AG10803 (cell line): ENCODE measurements around the gene SMIM12.

ENCODE experiments used
- DNase-seq: peaks from one replicate; pipeline ENCODE4 v3.0.0; 2010; ENCODE audit warnings: low read depth
- H3K4me3 ChIP-seq: 2 replicates; pipeline ENCODE4 v1.5.1; 2011; ENCODE audit warnings: mild to moderate bottlenecking, low read length, control low read depth
- TF ChIP-seq, protein P1 (sequence below): conservative IDR thresholded peaks from 2 replicates; pipeline ENCODE4 v1.5.1; 2011; ENCODE audit warnings: mild to moderate bottlenecking, low read length, control low read depth, inconsistent platforms

The SMIM12 gene

DNA sequence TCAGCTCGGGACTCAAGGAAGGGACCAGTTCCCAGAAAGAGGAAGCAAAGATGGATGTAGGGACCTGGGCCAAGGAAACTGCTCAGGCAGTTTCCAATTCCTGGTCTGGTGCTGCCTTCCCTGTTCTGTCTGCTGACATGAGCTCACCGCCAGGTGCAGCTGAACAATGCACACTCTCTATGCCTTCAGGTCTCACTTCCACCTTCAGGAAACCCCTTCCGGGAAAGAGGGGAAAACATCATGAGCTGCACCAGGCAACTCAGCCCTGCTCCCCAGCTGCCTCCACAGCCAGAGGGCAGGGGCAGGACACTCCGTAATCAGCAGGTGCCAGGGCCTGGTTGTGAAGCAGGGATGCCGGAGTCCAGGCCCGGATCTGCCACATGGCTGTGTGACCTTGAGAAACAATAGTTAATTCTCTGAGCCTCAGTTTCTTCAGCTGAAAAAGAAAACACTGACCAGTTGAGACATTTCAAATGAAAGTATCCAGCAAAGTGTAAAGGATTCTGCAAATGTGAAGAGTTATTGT, 27.8 kb downstream of the SMIM12 start:
- no peak for DNase-seq
- H3K4me3 ChIP-seq, result no peak overlapping the region
- TF ChIP-seq, protein P1, sequence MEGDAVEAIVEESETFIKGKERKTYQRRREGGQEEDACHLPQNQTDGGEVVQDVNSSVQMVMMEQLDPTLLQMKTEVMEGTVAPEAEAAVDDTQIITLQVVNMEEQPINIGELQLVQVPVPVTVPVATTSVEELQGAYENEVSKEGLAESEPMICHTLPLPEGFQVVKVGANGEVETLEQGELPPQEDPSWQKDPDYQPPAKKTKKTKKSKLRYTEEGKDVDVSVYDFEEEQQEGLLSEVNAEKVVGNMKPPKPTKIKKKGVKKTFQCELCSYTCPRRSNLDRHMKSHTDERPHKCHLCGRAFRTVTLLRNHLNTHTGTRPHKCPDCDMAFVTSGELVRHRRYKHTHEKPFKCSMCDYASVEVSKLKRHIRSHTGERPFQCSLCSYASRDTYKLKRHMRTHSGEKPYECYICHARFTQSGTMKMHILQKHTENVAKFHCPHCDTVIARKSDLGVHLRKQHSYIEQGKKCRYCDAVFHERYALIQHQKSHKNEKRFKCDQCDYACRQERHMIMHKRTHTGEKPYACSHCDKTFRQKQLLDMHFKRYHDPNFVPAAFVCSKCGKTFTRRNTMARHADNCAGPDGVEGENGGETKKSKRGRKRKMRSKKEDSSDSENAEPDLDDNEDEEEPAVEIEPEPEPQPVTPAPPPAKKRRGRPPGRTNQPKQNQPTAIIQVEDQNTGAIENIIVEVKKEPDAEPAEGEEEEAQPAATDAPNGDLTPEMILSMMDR, result no peak

DNA sequence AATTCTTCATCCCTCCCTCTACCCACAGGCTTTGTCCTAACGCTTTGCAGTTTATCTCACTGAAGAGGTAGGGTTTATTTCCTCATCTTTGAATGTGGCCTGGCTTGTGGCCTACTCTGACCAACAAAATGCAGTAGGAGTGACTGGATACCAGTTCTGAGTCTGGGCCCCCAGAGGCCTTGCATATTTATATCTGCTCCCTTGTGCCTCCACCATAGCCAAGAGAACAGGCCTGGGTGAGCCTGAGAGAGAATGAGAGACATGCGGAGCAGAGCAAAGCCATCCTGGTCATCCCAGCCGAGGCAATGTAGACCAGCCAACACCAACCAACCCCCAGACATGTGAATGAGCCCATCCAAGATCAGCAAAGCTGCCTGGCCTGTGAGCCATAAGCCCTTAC, 30.3 kb downstream of the SMIM12 start:
- peak; percentile 46 for DNase-seq
- TF ChIP-seq, protein P1, result no peak
- H3K4me3 ChIP-seq, result no peak overlapping the region

DNA sequence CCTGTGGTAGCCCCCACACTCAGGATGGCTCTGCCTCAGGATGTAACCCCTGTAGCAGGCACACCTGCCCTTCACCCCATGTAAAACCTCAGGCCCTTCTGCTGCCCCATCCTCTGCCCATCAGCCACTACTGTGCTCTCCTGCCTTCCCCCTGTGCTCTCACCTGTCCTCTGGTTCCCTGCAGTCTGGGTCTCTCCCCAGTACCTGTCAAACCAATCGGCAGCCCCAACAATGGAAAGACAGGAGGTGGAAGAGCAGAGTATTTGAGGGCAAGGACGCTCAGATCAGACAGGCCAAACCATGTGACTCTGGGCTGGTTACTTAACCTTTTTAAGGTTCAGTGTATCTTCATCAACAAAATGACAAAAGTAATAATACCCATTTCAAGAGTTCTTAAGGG, 30.9 kb downstream of the SMIM12 start:
- no peak overlapping the region for H3K4me3 ChIP-seq
- no peak for DNase-seq
- TF ChIP-seq, protein P1, result no peak

DNA sequence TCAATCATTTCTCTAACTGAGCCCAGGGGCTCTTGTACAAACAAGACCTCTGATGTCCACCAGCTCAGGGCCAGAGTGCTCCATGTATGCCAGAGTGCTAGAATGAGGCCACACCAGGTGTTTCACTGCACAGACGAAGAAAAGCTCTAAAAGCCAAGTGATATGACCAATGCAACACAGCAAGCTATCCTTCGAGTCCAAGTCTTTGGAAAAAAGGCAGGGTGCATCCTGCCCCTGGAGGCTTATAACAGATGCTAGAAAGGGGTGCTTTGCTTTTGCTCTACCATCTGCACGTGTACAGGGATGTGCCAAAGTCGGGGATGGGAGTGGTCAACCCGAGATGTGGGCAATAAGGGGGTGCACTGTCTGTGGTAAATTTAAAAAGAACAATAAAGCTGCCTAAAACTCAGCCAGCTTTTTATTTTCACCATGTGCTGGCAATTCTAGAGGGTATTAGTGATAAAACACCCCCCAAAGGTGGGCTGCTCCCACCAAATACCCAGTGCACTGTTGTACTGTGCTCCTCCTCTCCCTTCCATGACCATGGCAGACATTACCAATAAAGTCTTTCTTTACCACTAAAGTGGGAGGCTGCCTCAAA, 32.1 kb downstream of the SMIM12 start:
- H3K4me3 ChIP-seq, result no peak overlapping the region
- TF ChIP-seq, protein P1, result no peak
- no peak for DNase-seq

DNA sequence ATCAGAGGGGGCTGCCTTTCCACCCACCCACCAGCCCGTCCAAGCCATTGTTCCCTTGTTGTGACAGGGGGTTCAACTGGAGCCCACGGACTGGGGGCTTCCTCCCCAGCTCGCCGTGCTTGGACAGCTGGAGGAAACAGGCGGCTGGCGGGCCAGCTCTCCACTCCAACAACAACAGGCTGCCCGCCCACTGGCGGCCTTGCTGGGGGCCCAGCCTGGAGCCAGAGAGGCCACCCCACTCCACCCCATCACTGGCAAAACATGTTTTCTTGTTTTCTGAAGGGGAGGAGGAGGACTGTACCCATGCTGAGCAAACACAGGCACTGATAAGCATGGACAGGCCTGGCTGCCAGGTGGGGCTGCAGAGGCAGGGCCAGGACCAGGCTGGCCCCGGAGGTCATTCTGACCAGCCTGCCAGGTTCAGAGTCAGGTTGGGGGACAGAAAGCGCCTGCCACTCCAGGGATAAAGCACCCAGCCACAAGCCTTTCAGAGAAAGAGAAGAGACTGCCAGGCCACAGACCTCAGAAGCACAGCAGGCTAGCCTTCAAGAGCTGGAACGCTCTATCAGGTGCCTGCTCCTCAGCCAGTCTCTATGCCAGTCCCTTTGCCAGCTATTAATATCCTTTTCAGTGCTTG, 34.0 kb downstream of the SMIM12 start:
- TF ChIP-seq, protein P1, result no peak
- no peak overlapping the region for H3K4me3 ChIP-seq
- no peak for DNase-seq

DNA sequence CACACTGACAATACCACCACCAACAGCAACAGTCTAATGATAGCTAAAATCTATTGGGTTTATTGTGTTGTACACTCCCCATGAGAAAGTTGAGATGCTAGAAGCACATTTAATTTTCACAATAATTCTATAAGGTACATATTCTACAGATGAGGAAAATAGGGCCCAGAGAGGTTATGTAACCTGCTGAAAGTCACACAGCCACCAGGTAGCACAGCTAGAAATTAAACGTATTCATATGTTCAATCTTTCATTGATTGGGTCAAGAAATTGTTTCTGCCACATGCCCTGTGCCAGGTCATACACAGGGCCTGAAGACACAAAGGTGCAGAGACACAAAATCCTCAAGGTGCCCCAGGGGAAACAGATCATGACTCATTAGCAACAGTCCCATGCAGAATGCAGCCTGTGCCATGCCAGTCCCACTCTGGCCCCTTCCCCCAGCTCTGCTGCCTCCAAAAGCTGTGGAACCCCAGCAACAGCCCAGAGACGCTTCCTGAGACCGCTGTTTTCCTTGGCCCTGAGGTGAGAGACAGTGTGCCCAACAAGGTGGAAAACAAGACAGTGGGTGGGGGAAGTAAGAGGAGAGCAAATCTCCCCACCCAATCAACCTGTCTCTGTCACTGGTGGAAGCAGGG, 34.6 kb downstream of the SMIM12 start:
- TF ChIP-seq, protein P1, result no peak
- no peak overlapping the region for H3K4me3 ChIP-seq
- no peak for DNase-seq
